Smooth muscle cell (in vitro differentiated cells): ENCODE data around the gene IFT81. TPM values are rescaled to one million over a fixed set of nuclear protein-coding genes. Genes with fewer than 3 reads are reported as not detected.

ENCODE experiments used
- DNase-seq: peaks from one replicate; lab custom pipeline; 2025; ENCODE audit not compliant: unreplicated experiment; lab: John Stamatoyannopoulos, UW
- H2AFZ ChIP-seq: fragments of 200-600 bp; sonication (generic); 2 replicates; pipeline ENCODE4 v1.6.0; 2016; ENCODE audit warnings: antibody characterized with exemption, low read depth, mild to moderate bottlenecking
- H3F3A ChIP-seq: fragments of 200-600 bp; sonication (generic); 2 replicates; pipeline ENCODE4 v1.6.0; 2017; ENCODE audit warnings: antibody characterized with exemption, low read depth
- H3K27ac ChIP-seq: fragments of 200-600 bp; sonication (generic); 2 replicates; pipeline ENCODE4 v1.5.1; 2016; ENCODE audit warnings: low read depth, mild to moderate bottlenecking
- H3K27me3 ChIP-seq: fragments of 200-600 bp; sonication (generic); 2 replicates; pipeline ENCODE4 v1.6.1; 2016; ENCODE audit warnings: low read depth, mild to moderate bottlenecking
- H3K36me3 ChIP-seq: fragments of 200-600 bp; sonication (generic); 2 replicates; pipeline ENCODE4 v1.5.1; 2016; ENCODE audit warnings: low read depth
- H3K4me1 ChIP-seq: fragments of 200-600 bp; sonication (generic); 2 replicates; pipeline ENCODE4 v1.5.1; 2016; ENCODE audit warnings: low read depth
- H3K4me2 ChIP-seq: fragments of 200-600 bp; sonication (generic); 2 replicates; pipeline ENCODE4 v1.6.0; 2016; ENCODE audit warnings: mild to moderate bottlenecking
- H3K4me3 ChIP-seq: fragments of 200-600 bp; sonication (generic); 2 replicates; pipeline ENCODE4 v1.5.1; 2016; ENCODE audit warnings: mild to moderate bottlenecking
- H3K79me2 ChIP-seq: fragments of 200-600 bp; sonication (generic); 2 replicates; pipeline ENCODE4 v1.6.0; 2016; ENCODE audit warnings: low read depth, mild to moderate bottlenecking
- H3K9ac ChIP-seq: fragments of 200-600 bp; sonication (generic); 2 replicates; pipeline ENCODE4 v1.6.0; 2016; ENCODE audit warnings: low read depth
- H3K9me3 ChIP-seq: fragments of 200-600 bp; sonication (generic); replicated peaks from 2 replicates; pipeline ENCODE4 v1.5.1; 2016; ENCODE audit warnings: low read depth
- H4K20me1 ChIP-seq: fragments of 200-600 bp; sonication (generic); 2 replicates; pipeline ENCODE4 v1.6.0; 2016; ENCODE audit warnings: low read depth
- CTCF ChIP-seq: fragments of 200-600 bp; sonication (generic); IDR thresholded peaks from 2 replicates; pipeline ENCODE4 v1.5.1; 2017; ENCODE audit warnings: borderline replicate concordance, mild to moderate bottlenecking, antibody characterized with exemption; ENCODE audit not compliant: insufficient read depth, poor library complexity, severe bottlenecking
- WGBS: methylation state at CpG from one replicate; pipeline ENCODE4 v1.1.7; 2016; ENCODE audit warnings: low lambda C conversion rate; 5-methylcytosine and 5-hydroxymethylcytosine counted together
- polyA plus RNA-seq: library from polyadenylated mRNA; unstranded; fragments of >200 nt; fragmentation: Nextera tagmentation; extraction: Ambion mirVana; gene quantifications from 2 replicates; pipeline ENCODE4 v1.2.1, GENCODE V29; 2016
- total RNA-seq: library from RNA; depleted of rRNA; stranded (reverse); fragments of >200 nt; gene quantifications from 2 replicates; pipeline ENCODE4 v1.2.3, GENCODE V29; 2014

IFT81 gene
- total and polyA plus RNA-seq, 2 experiments from 2014 or later: 9.1 to 11.0 TPM

GRCh38 chr12:110244372-110244771, 120.2 kb downstream of the IFT81 start:
- H3K27me3 ChIP-seq: no peaks in the 10 kb centered on the region
- H3K4me2 ChIP-seq: no peak overlapping the region
- no peak for DNase-seq
- H3K27ac ChIP-seq: no peak overlapping the region
- H4K20me1 ChIP-seq: no peaks in the 10 kb centered on the region
- H3K79me2 ChIP-seq: no peaks in the 10 kb centered on the region
- no peak for TF ChIP-seq CTCF
- H3K4me1 ChIP-seq: peaks cover 22% of the 10 kb centered on the region
- no peak overlapping the region for H3K4me3 ChIP-seq
- H3K36me3 ChIP-seq: no peaks in the 10 kb centered on the region
- H3K9me3 ChIP-seq: no peaks in the 10 kb centered on the region
- H3F3A ChIP-seq: no peaks in the 10 kb centered on the region
- H3K9ac ChIP-seq: no peak overlapping the region
- 85% methylated on average over 12 of the region's 12 CpGs for WGBS
- no peak overlapping the region for H2AFZ ChIP-seq

GRCh38 chr12:110244829-110245228, 120.7 kb downstream of the IFT81 start:
- no peak overlapping the region for H3K4me3 ChIP-seq
- no peak overlapping the region for H3K9ac ChIP-seq
- no peak for DNase-seq
- H3K27me3 ChIP-seq: no peaks in the 10 kb centered on the region
- no peaks in the 10 kb centered on the region for H3K79me2 ChIP-seq
- no peak overlapping the region for H3K4me2 ChIP-seq
- WGBS: 24% methylated on average over 8 of the region's 8 CpGs
- no peak overlapping the region for H2AFZ ChIP-seq
- no peaks in the 10 kb centered on the region for H4K20me1 ChIP-seq
- H3K9me3 ChIP-seq: no peaks in the 10 kb centered on the region
- no peak for TF ChIP-seq CTCF
- no peaks in the 10 kb centered on the region for H3K36me3 ChIP-seq
- H3K4me1 ChIP-seq: peaks cover 22% of the 10 kb centered on the region
- no peak overlapping the region for H3K27ac ChIP-seq
- H3F3A ChIP-seq: no peaks in the 10 kb centered on the region

GRCh38 chr12:110245369-110245772, 121.2 kb downstream of the IFT81 start:
- Histone ChIP-seq H3K9me3 (no peaks in the 10 kb centered on the region), H3K36me3 (no peaks in the 10 kb centered on the region), H3F3A (no peaks in the 10 kb centered on the region), H2AFZ (no peak overlapping the region), H3K79me2 (no peaks in the 10 kb centered on the region), H3K9ac (no peak overlapping the region), H3K4me3 (no peak overlapping the region), H3K4me2 (no peak overlapping the region), H3K27ac (peak overlapping the region; percentile 24), H4K20me1 (no peaks in the 10 kb centered on the region), H3K4me1 (peaks cover 22% of the 10 kb centered on the region), H3K27me3 (no peaks in the 10 kb centered on the region)
- WGBS: 63% methylated on average over 3 of the region's 3 CpGs
- TF ChIP-seq CTCF: no peak
- DNase-seq: no peak

- no peak overlapping the region for H2AFZ ChIP-seq
- WGBS: 74% methylated on average over 4 of the region's 4 CpGs
- no peak for DNase-seq
- H3K27ac ChIP-seq: peak overlapping the region; percentile 98
- no peaks in the 10 kb centered on the region for H3F3A ChIP-seq
- no peak for TF ChIP-seq CTCF
- H4K20me1 ChIP-seq: no peaks in the 10 kb centered on the region
- H3K4me3 ChIP-seq: no peak overlapping the region
- no peaks in the 10 kb centered on the region for H3K27me3 ChIP-seq
- H3K4me1 ChIP-seq: peaks cover 22% of the 10 kb centered on the region
- H3K36me3 ChIP-seq: no peaks in the 10 kb centered on the region
- peak overlapping the region; percentile 87 for H3K9ac ChIP-seq
- peak overlapping the region; percentile 1 for H3K4me2 ChIP-seq
- H3K79me2 ChIP-seq: no peaks in the 10 kb centered on the region
- H3K9me3 ChIP-seq: no peaks in the 10 kb centered on the region
Measured at GRCh38 chr12:110246636-110247339, 122.6 kb downstream of the IFT81 start.
